Chondrocyte (in vitro differentiated cells): Measurements from ENCODE around the gene PIR. TPM values are rescaled to one million over a fixed set of nuclear protein-coding genes. Genes with fewer than 3 reads are reported as not detected.

ENCODE experiments used
- DNase-seq: peaks from one replicate; pipeline ENCODE4 v3.0.0; 2021; ENCODE audit warnings: mixed read lengths, low spot score
- H3K27ac Mint-ChIP-seq: one replicate; pipeline ENCODE4 v1.8.0; 2021; ENCODE audit warnings: mild to moderate bottlenecking, moderate library complexity, mixed read lengths; ENCODE audit not compliant: unreplicated experiment
- H3K27me3 Mint-ChIP-seq: 2 replicates; pipeline ENCODE4 v1.8.0; 2021; ENCODE audit warnings: low read depth, mixed read lengths
- H3K36me3 Mint-ChIP-seq: 2 replicates; pipeline ENCODE4 v1.8.0; 2021; ENCODE audit warnings: low read depth, mixed read lengths
- H3K4me1 Mint-ChIP-seq: 2 replicates; pipeline ENCODE4 v1.8.0; 2021; ENCODE audit warnings: low read depth, mild to moderate bottlenecking, mixed read lengths
- H3K4me3 Mint-ChIP-seq: one replicate; pipeline ENCODE4 v1.8.0; 2021; ENCODE audit warnings: mild to moderate bottlenecking, moderate library complexity, mixed read lengths; ENCODE audit not compliant: unreplicated experiment
- H3K9me3 Mint-ChIP-seq: 2 replicates; pipeline ENCODE4 v1.8.0; 2021; ENCODE audit warnings: low read depth, mixed read lengths
- CTCF ChIP-seq: fragments of 200-600 bp; sonication (generic); IDR thresholded peaks from 2 replicates; pipeline ENCODE4 v1.5.0; 2021; ENCODE audit warnings: antibody characterized with exemption, mild to moderate bottlenecking, moderate library complexity
- total RNA-seq: library from RNA; stranded (reverse); gene quantifications from 3 replicates; pipeline ENCODE4 v1.2.1, GENCODE V29; 2021

The PIR gene
- total RNA-seq, 1 donor from 2014 or later: 13.3 TPM

DNA sequence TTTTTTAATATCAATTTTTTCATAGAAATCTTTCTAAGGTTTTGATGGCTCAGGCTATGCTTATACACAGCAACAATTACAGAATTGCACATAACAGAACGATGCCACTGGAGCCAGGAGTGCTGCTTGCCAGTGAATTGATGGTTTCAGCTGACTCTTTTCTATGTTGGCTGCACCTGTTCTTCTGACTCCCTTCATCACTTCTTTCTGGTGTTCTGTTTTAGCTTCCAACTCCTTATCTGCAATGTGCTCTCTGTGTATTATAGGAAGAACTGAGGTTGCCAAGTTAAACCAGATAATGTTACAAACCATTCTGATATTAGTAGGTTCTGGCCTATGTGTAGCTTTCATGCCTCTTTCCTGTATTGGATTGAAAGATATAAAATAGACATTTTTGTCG, 97.3 kb downstream of the PIR start:
- Mint-ChIP-seq H3K27ac (no peak overlapping the region), H3K4me1 (no peaks in the 10 kb centered on the region), H3K36me3 (no peaks in the 10 kb centered on the region), H3K9me3 (no peaks in the 10 kb centered on the region), H3K27me3 (no peaks in the 10 kb centered on the region), H3K4me3 (no peak overlapping the region)
- TF ChIP-seq CTCF: no peak
- no peak for DNase-seq

GRCh38 chrX:15391850-15392249, 101.3 kb downstream of the PIR start:
- Mint-ChIP-seq H3K27me3 (no peaks in the 10 kb centered on the region), H3K4me3 (no peak overlapping the region), H3K9me3 (no peaks in the 10 kb centered on the region), H3K27ac (no peak overlapping the region), H3K4me1 (no peaks in the 10 kb centered on the region), H3K36me3 (peaks cover 2% of the 10 kb centered on the region)
- no peak for TF ChIP-seq CTCF
- DNase-seq: no peak

DNA sequence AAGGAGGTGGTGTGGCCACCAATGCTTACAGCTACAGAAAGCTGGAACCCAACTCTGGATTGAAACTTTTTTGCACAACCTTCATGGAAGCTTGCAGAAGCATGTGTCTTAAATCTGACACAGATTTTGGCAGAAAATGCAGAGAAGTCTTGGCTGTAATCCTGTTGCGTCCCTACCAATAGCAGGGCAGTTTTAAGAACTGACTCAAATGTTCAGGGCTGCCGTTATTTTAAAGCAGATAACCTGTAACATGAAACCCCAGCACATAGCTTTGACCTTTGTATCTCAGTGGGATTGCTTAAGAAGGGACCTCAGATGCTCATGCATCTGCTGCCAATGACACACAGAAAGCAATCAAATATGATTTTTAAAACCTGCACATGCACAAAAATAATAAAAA, 108.8 kb downstream of the PIR start, which contains the start of gene VEGFD:
VEGFD (minus strand) TSS at position 110 of the 400 bp plus-strand sequence. CDS start 467 bp downstream, outside the sequence.
- H3K27me3 Mint-ChIP-seq: no peaks in the 10 kb centered on the region
- DNase-seq: no peak
- no peak within 1 kb of the TSS for H3K4me3 Mint-ChIP-seq
- peaks cover 7% of the 10 kb centered on the region for H3K36me3 Mint-ChIP-seq
- no peaks in the 10 kb centered on the region for H3K4me1 Mint-ChIP-seq
- TF ChIP-seq CTCF: no peak
- no peaks in the 10 kb centered on the region for H3K9me3 Mint-ChIP-seq
- H3K27ac Mint-ChIP-seq: no peak within 1 kb of the TSS

DNA sequence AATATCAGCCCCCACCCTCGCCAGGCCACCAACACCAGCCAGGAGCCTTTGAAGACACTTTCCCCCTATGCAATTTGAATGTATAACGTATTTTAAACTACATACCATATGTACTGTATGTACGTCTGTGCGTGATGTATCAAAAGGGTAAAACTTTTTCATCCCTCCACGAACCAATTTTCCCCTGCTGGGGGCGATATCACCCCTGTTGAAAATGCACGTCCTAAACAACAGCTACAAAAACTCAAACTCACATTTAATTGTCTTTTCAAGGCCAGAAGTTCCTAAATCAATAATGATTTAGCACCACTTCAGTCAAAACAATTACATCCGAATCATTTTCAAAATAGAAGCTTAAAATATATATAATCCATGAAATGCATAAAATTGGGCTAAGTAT, 110.3 kb downstream of the PIR start:
- Mint-ChIP-seq H3K36me3 (peaks cover 7% of the 10 kb centered on the region), H3K27me3 (no peaks in the 10 kb centered on the region), H3K4me3 (no peak overlapping the region), H3K27ac (no peak overlapping the region), H3K4me1 (no peaks in the 10 kb centered on the region), H3K9me3 (no peaks in the 10 kb centered on the region)
- peak; percentile 17 for TF ChIP-seq CTCF
- DNase-seq: no peak

DNA sequence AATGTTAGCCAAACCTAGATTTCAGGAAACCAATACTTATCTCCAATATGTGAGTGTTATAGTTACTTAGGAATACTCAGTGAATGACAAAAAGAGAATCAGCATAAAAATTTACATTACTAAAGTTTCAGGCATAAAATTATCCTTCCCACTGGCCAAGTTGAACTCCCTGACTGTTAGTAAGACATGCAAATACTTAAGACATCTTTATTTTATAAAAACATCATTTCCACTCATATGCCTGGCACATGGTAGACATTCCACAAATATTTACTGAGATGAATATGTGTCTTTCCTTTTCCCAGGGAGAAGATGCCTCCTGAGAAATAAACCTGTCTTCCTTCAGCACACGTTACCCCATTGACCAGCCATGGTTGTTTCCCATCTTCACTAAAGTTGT, 116.2 kb downstream of the PIR start:
- H3K27ac Mint-ChIP-seq: no peak overlapping the region
- no peak for TF ChIP-seq CTCF
- H3K36me3 Mint-ChIP-seq: no peaks in the 10 kb centered on the region
- peaks cover 4% of the 10 kb centered on the region for H3K9me3 Mint-ChIP-seq
- no peak for DNase-seq
- no peaks in the 10 kb centered on the region for H3K27me3 Mint-ChIP-seq
- no peaks in the 10 kb centered on the region for H3K4me1 Mint-ChIP-seq
- H3K4me3 Mint-ChIP-seq: no peak overlapping the region
